ENCODE data around the gene AMOTL2.
A peak's percentile ranks its signal among the peaks of the same experiment; 100 is the strongest.

AMOTL2 gene

DNA sequence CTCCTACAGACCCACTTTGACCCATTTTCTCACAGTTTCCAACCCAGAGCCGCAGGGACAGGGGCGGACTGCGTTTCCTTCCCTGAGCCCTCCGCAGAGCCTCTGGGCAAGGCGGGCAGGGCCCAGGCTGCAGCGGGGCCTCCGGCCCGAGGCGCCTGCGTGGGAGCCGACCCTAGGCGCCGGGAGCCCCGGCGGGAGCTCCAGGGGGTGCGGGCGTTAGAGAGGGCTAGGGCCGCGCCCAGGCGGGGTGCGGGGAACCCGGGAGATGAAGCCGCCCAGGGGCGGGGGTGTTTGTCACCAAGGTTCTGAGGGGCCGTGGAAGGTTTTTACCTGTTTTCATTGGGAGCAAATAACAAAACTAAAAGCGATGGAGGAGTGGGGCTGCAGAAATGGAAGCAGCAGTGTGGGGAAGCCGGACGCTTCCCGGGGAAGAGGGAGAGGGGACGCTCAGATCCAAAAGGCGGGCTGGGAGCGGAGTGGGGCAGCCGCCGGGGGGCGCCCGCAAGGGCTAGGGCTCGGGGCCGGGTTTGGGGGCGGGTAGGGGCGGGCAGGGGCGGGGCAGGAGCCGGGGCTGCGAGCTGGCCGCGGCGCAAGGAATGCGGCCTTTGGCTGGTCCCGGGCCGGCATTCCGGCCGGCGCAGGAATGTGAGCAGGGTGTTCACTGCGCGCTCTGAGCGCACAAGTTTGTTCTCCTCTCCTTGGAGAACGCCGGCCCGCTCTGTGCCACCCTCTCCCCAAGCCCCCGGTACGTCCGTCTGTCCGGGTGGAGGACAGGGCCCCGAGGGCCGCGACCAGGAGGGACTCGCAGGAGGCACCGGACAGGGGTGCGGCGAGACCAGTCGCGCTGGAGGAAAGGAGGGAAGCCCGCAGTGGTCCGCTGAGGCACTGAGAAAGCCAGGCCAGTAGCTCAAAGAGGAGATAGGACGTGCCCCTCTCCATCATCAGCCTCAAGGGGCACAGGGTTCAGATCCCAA, 61.1 kb downstream of the AMOTL2 start:
- DNase-seq, result no peak

DNA sequence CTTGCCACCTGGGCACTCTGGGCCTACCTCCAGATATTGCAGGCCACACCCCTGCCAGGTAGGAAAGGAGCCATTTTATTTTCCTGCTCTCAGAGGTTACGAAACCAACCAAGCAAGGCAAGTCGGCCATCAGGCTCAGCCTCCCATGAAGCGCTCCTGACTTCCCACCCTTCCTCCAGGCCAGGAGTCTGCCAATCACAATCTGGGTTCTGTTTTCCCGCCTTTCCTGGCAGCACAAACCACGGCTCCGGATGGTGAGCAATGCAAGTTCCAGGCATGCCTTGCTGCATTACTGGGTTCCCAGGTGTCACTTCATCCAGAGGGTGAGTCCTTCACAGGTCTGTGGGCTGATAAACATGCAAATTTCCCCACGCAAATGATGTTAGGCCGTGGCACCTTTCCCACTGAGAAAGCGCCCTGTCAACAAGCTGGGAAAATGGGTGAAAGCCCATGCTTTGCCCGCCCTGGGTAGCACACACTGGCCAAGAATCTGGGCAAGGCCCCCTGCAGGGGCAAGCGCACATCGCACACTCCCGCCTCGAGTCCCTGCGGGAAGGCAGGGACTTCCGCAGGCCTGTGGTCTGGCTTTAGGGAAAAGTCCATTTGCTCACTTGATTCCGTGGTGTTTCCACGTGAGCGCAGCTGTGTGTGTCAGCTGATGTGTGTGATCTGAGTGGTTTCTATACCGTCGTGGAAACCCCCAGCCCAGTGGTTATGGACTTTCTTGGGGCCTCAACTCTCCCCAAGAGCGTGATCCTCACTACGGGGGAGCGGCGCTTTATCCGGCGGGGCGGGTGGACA, 62.0 kb downstream of the AMOTL2 start:
- no peak for DNase-seq

DNA sequence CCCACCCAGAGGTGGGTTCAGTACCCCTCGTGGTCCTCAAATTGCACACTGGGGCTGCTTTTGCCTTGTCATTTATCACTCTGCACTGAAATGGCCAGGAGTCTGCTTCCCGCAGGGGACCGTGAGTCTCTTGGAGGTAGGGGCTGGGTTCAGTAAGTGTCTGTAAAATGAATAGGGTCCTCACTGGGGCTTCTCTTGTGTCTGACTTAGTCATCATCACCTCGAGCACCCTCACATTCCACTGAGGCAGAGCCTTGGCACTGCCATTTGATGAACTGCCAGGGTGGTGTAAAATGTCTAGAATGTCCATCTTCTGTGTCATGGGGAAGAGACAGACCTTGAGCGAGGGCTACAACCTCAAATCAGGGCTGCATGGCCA, 62.6 kb downstream of the AMOTL2 start:
- DNase-seq, result no peak

DNA sequence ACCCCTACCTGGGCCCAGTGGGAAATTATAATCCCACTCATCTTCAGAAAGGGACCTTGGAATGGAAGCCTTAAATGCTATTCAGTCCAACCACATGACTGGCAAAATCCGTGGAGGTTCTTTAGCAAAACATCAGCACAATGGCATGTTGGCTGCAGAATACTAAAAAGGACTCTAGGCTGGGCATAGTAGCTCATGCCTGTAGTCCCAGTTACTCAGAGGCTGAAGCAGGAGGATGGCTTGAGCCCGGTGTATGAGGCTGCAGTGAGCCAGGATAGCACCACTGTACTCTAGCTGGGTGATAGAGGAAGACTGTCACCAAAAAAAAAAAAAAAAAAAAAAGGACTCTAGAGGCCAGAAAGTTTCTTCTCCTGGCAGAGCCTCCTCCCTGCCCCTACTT, 63.0 kb downstream of the AMOTL2 start:
- no peak for DNase-seq

DNA sequence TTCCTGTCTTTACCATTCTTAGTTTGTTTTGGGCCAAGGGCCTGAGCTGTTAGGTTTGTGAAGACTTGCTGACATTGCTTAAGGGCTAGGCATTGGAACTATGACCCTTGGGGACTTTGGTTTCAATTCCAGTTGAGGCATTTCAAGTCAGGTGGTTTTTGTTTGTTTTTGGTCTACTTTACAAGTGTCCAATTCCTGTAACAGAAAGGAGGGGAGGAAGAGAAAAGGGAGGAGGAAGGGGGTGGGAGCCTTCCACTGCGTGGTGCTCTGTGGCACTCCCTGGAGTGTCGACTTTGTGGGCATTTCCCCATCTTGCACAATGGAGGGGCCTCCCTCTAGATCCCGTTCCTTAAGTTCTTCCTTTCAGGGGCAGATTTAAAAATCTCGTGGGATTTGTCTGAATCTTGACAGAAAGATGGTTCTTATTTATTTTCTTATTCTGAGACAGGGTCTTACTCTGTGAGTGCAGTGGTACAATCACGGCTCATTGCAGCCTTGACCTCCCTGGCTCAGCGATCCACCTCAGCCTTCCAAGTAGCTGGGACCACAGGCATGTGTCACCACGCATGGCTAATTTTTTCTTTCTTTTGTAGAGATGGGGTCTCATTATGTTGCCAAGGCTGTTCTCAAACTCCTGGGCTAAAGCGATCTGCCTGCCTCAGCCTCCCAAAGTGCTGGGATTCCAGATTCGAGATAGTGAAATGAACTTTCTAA, 64.1 kb downstream of the AMOTL2 start:
- no peak for DNase-seq

DNA sequence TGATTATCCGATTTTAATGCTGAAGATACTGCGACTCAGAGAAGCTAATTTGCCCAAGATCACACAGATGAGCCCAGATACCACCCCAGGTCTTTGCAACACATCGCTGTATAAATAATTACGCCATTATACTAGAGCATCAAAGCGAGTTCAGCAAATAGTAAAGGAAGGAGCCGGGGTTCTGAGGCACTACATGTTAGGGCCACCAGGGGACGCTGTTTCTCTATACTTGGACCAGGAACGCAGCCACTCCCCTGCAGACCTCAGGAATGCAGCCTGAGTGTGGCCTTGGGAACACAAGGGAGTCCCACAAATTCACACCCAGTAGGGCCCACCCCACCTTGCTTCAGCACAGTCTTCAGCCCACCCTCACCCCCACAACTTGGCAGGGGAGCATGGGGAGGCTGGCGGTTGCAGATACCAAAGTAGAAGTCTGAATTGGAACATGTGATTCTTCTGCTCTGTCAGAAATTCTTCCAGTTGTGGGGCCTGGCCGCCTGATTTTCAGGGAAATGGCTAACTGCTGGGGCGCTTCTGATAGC, 65.8 kb downstream of the AMOTL2 start:
- DNase-seq, result peak; percentile 68 to 71

DNA sequence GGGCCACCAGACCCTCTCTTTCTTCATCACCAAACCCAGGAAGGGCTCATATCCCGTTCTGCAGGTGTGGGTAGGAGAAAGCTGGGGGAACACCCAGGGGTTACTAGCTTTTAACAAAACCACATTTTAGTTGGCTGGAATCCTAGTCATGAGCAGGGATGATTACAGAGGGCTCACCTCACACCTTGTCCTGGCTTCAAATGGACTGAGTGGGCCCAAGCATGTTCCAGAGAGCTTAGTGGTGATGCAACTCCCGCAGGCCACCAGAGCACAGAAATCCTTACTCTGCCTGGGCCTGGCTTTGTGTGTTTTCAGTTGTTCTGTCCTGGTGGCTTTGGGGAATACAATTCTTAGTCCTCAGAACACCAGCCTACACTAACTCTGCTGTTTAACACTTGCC, 66.8 kb downstream of the AMOTL2 start:
- DNase-seq, result no peak

DNA sequence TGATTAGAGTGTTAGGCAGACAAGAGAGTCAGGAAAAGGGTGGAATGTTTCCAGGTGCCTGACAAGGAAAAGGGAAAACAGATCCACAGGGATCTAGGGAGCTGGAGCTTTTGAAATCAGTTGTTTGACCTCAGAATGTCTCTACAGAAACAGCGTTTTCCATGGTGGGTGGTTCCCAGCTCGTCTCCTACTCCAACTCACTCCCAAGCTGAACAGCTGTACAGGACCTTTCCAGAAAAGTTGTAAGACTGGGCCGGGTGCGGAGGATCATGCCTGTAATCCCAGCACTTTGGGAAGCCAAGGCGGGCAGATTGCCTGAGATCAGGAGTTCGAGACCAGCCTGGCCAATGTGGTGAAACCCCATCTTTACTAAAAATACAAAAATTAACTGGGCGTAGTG, 67.9 kb downstream of the AMOTL2 start:
- no peak for DNase-seq

Data from activated CD4-positive, alpha-beta T cell treated with anti-CD3 and anti-CD28 coated beads, Interleukin-2, amount 50 U/mL, for 4 hours (primary cell).